GM19240 (cell line): Measurements from ENCODE around the gene CA7.
A peak's percentile ranks its signal among the peaks of the same experiment; 100 is the strongest.

ENCODE experiments used
- DNase-seq: peaks from one replicate; pipeline ENCODE4 v3.0.0; 2011; ENCODE audit warnings: low spot score; ENCODE audit not compliant: insufficient read length

Gene CA7

GRCh38 chr16:66872943-66873684, 28.9 kb downstream of the CA7 start:
- DNase-seq: peak; percentile 68

- no peak for DNase-seq
Measured at GRCh38 chr16:66873685-66874055, 29.5 kb downstream of the CA7 start.

DNA sequence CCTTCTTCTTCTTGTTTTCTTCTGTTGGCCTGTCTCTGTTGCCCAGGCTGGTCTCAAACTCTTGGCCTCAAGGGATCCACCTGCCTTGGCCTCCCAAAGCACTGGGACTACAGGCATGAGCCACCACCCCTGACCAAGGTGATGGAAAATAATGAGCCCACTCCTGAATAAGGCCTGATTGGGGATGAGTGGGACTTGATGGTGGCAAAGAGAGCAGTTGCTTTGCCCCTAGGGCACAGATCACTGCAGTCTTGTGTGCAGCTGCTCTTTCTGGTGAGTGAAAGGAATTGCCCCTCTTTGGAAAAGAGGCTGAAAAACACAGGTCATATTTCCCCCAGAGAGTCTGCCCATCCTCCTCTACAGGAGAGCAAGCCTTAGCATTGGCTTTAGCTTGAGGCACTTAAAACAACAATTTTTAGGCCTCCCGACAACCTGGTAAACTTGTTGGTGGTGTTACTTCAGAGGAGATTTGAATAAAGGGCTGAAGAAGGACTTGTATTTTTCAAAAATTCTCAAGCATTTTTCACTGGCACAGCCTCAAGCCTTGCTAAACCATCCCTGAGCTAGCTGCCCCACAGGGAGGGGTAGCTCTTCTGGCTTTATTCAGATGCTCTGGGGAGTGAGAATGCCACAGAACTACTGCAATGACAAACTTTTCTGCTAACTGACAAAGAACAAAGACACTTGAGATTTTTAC, 30.0 kb downstream of the CA7 start:
- DNase-seq: no peak

DNA sequence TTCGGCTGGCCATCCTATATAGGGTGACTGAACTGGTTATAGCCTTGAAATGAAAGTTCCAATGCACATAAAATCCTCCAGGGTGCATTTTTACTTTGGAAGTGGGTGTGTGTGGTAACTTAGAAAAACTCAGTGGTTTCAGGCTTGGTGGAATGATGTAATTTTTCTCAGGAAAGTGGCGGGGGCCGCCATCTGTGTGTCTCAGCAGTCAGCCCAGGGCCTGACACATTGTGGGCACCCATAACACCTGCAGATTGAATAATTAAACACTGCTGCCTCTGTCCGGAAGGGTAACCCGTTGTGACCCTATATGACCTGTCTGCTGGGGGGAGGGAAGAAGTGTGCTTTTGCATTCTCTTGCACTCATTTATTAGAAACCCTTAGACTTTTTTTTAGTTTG, 33.9 kb downstream of the CA7 start:
- DNase-seq: no peak

- DNase-seq: peak; percentile 75
Measured at GRCh38 chr16:66880288-66881013, 36.2 kb downstream of the CA7 start, which contains the start of gene PDP2. Gene PDP2 (plus strand): TSS chr16:66880515. CDS start chr16:66884285, 3,770 bp downstream.

GRCh38 chr16:66881014-66881417, 36.8 kb downstream of the CA7 start:
- DNase-seq: no peak

DNA sequence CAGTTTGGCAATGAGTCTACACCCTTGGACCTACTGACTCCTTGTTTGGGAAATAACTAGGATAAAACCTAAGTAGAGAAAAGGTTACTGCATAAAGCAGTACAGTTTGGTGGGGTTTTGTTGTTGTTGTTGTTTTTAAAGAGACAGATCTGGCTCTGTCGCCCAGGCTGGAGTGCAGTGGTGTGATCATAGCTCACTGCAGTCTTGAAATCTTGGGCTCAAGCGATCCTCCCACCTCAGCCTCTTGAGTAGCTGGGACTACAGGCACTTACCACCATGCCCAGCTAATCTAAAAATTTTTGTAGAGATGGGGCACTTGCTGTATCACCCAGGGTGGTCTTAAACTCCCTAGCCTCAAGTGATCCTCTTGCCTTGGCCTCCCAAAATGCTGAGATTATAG, 37.3 kb downstream of the CA7 start:
- no peak for DNase-seq

DNA sequence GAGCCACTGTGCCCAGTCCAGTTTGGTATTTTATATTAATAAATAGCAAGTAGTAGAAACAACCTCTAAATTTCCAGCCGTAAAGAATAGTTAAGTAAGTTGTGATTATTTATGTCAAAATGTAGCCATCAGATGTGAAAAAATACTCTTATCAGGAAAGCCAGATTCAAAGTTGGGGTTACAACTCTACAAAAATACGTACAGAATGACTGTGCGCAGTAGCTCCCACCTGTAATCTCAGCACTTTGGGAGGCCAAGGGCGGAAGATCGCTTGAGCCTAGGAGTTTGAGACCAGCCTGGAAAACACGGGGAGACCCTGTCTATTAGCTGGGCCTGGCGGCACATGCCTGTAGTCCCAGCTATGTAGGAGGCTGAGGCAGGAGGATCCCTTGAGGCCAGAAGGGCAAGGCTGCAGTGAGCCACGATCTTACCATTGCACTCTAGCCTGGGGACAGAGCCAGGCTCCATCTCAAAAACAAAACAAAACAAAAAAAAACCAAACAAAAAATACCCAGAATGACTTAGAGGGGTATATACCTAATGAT, 37.8 kb downstream of the CA7 start:
- no peak for DNase-seq

- no peak for DNase-seq
Measured at GRCh38 chr16:66882702-66883101, 38.5 kb downstream of the CA7 start.

DNA sequence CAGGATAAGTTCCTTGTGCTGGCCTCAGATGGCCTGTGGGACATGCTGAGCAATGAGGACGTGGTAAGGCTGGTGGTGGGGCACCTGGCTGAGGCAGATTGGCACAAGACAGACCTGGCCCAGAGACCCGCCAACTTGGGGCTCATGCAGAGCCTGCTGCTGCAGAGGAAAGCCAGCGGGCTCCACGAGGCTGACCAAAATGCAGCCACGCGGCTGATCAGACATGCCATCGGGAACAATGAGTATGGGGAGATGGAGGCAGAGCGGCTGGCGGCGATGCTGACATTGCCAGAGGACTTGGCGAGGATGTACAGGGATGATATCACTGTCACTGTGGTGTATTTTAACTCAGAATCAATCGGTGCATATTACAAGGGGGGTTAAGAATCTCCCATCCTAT, 41.3 kb downstream of the CA7 start:
- DNase-seq: no peak

DNA sequence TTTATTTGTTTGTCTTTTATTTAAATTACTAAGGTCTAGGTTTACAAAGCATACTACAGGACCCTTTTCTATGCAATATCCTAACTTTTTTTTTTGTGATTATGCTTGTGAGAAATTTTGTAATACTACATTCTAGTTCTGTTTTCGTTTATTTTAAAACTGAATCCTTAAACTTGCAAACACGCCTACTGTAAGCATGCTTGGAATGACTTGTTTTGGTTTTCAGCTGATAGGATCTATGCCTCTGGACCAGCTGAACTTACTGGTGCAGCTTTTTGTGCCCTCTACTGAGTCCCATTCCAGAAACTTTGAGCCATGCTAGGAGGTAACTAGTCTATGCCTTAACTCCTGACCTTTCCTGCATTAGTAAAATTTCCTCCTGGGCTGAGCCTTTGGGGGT, 42.1 kb downstream of the CA7 start:
- DNase-seq: no peak

DNA sequence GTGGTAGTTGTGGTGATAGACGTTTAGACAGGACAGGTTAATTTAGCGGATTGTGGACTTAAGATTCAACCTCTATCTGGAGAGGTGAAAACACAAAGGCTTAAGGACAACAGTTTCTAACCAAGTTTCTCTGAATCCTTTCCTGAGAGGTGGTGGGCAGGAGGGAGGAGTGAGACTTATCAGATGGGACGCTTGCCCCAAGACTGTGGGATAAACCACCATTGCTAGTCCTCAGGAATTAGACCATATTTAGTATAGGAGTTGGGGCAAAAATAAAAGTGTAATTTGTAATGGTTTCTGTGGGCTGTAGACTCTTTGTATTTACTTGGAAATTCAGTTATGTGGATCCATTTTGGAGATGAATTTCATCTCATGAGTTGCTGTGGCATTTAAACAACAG, 42.7 kb downstream of the CA7 start:
- DNase-seq: no peak

- DNase-seq: no peak
Measured at GRCh38 chr16:66888647-66889615, 44.7 kb downstream of the CA7 start.

GRCh38 chr16:66889622-66890021, 45.4 kb downstream of the CA7 start:
- no peak for DNase-seq

DNA sequence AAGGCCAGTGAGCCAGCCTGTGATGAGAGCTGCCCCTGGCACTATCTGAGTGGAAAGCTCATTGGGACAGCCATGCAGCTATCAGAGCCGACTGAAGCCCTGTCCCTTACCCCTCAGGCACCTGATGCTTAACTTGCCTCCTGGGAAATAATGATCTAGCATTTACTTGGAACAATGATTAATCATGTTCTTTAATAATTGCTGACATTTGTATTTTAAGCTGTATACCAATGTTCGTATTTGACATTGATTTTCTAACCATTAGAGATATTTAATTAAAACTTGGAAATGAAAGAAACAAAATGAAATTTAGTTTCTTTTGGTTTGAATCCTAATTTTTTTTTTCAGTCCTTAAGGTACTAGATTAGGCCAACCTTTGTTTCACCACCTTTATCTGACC, 46.6 kb downstream of the CA7 start:
- DNase-seq: no peak

DNA sequence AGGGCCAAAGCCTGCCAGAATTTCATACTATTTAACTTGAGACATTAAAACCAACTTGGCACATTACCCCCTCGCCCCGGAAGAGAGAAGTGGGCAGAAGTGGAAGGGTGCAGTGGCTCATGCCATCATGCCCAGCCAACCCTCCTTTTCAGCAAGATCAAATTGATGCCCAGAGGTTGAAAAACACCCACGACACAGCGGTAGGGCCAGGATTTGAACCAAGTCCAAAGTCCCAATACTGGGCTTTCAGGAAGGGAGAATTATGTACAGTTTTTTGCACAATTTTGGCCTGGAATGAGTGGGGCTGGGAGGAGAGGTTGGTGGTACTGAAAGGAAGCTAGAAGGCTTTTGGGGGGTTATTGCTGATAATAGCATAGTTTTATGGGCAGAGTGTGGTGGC, 47.1 kb downstream of the CA7 start:
- DNase-seq: no peak

DNA sequence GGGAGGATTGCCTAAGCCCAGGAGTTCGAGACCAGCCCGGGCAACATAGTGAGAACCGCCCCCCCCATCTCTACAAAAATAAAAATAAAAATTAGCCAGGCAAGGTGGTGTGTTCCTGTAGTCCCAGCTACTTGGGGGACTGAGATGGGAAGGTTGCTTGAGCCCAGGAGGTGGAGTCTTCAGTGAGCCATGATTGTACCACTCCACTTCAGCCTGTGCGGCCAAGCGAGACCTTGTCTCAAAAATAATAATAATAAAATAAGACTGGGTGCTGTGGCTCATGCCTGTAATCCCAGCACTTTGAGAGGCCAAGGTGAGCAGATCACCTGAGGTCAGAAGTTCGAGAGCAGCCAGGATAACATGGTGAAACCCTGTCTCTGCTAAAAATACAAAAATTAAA, 47.6 kb downstream of the CA7 start:
- no peak for DNase-seq

- no peak for DNase-seq
Measured at GRCh38 chr16:66894055-66894454, 49.8 kb downstream of the CA7 start.

DNA sequence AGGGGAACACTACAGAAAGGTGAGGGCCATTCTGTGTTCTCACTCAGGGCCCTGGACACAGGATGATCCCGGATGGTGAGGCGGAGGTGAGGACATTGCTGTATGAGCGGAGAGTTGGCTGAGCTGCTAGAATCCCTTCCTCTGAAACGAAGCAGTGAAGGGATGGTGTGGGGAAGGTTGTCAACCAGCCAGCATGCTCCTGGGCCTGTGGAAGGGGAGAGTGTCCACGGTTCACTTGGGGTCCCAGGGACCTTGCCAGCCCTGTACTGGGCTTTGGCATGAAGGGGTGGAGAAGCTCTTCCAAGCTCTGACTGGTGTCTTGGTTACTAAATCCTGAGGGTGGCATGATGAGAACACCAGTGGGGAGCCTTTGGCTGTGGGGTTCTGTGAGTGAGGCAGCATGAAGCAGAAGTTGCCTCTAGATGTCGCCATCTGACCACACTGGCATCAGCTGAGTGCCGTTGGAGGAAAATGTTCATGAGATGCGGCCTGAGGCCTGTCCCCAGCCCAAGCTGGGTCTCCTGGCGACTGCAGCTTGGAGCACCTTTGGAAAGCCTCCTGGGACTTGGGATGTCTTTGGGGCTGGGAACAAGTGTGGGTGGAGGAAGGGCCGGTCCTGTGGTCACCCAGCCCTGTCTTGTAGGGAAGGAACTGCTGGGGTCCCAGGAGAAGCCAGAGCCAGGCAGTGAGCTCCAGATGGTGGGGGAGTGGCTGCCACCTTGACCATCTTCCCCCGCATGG, 50.9 kb downstream of the CA7 start:
- DNase-seq: peak; percentile 48

DNA sequence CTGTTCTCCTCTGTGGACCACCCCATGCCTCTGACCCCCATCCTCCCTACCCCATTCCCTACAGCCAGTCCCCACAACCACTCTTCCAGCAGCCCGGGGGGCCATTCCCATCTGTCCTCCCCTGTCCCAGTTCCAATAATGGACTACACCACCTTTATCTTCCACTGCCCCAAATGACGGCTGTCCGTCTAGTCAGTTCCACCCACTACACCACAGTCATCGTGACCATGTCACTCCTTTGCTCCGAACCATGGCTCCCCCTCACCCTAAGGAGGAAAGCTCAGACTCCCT, 51.4 kb downstream of the CA7 start:
- no peak for DNase-seq

GRCh38 chr16:66895999-66896398, 51.8 kb downstream of the CA7 start:
- DNase-seq: no peak
